Mucosa of descending colon (tissue), 3 donors: ENCODE data around the gene BEST3. TPM values are rescaled to one million over a fixed set of nuclear protein-coding genes. Genes with fewer than 3 reads are reported as not detected.
A peak's percentile ranks its signal among the peaks of the same experiment; 100 is the strongest.

Source experiments
- ATAC-seq: fragments of 200-7000 bp; cut with Tn5 transposase; one replicate; pipeline ENCODE4 v1.9.1; 2020; ENCODE audit warnings: mild to moderate bottlenecking, moderate library complexity
- DNase-seq, 3 donors: peaks; one replicate each; pipeline ENCODE4 v3.0.0-alpha.2; 2020
- H3K36me3 ChIP-seq: fragments of 200-600 bp; one replicate; pipeline ENCODE4 v1.8.0; 2021; ENCODE audit warnings: low read depth, mild to moderate bottlenecking
- H3K4me1 ChIP-seq: fragments of 200-600 bp; one replicate; pipeline ENCODE4 v1.8.0; 2021; ENCODE audit warnings: low read depth, mild to moderate bottlenecking
- H3K4me3 ChIP-seq: fragments of 200-600 bp; one replicate; pipeline ENCODE4 v1.8.0; 2021; ENCODE audit warnings: mild to moderate bottlenecking
- H3K9me3 ChIP-seq: fragments of 200-600 bp; one replicate; pipeline ENCODE4 v1.8.0; 2021; ENCODE audit warnings: mild to moderate bottlenecking
- intact Hi-C, 2 donors: fragments of 100-400 bp; cut with DNase I in 1 of 2; cut with micrococcal nuclease in 1 of 2; formaldehyde crosslinking; loops; one replicate each; pipeline versions ENCODE4 v1.11.0 to v1.11.1; 2022; cut with DNase I, micrococcal nuclease
- total RNA-seq, 3 donors: library from RNA; stranded (reverse); fragmentation: NEBNext Ultra II Directional in 2 of 3; extraction: Animal tissue kit (Norgen Biotek cat#: 25700) in 2 of 3; gene quantifications; one replicate each; pipeline versions ENCODE4 v1.2.1 to v1.2.4, GENCODE V29; 2021 to 2023
- TF ChIP-seq, protein P1 (sequence below): fragments of 200-600 bp; IDR thresholded peaks from one replicate; pipeline ENCODE4 v1.8.0; 2022; ENCODE audit warnings: antibody characterized with exemption, mild to moderate bottlenecking
- donor health status: DM: no; HTN: no; CAD: no; lungs with moderate emphysema.
- donor health status: DM: no; HTN: no; CAD: no.
- donor health status: DM: no; HTN: yes; CAD: no.

BEST3 gene
- total RNA-seq, 3 donors from 2014 or later = 0.09 to 0.27 TPM; not detected in 1

DNA sequence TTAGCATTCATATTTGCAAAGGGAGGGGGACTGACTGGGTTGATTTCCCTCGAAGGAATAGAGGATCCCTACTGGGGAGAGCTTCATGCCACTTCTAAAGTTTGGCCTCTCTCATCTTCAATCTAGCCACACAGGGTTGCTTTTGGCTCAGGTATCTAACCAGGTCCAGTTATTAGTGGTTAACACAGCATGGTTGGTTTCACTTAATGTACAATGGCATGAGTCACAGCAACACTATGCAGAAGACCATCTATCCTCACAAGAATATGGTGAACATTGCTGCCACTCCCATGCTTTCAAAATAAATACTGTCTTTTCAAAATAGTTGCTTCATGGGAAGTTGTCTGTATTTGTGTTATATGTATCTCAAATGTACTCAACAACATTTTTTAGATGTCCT is 33.0 kb upstream of the BEST3 start:
- no peak overlapping the region for H3K4me3 ChIP-seq
- H3K9me3 ChIP-seq = no peaks in the 10 kb centered on the region
- DNase-seq = no peak
- ATAC-seq = no peak
- H3K4me1 ChIP-seq = no peaks in the 10 kb centered on the region
- TF ChIP-seq, protein P1, sequence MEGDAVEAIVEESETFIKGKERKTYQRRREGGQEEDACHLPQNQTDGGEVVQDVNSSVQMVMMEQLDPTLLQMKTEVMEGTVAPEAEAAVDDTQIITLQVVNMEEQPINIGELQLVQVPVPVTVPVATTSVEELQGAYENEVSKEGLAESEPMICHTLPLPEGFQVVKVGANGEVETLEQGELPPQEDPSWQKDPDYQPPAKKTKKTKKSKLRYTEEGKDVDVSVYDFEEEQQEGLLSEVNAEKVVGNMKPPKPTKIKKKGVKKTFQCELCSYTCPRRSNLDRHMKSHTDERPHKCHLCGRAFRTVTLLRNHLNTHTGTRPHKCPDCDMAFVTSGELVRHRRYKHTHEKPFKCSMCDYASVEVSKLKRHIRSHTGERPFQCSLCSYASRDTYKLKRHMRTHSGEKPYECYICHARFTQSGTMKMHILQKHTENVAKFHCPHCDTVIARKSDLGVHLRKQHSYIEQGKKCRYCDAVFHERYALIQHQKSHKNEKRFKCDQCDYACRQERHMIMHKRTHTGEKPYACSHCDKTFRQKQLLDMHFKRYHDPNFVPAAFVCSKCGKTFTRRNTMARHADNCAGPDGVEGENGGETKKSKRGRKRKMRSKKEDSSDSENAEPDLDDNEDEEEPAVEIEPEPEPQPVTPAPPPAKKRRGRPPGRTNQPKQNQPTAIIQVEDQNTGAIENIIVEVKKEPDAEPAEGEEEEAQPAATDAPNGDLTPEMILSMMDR = no peak
- H3K36me3 ChIP-seq = no peaks in the 10 kb centered on the region
- intact Hi-C loops = no loop called here

- Histone ChIP-seq H3K36me3 (no peaks in the 10 kb centered on the region), H3K4me3 (no peak overlapping the region), H3K9me3 (no peaks in the 10 kb centered on the region), H3K4me1 (no peaks in the 10 kb centered on the region)
- TF ChIP-seq, protein P1 = no peak
- ATAC-seq (no peak), DNase-seq (no peak)
- intact Hi-C loops = no loop called here
These were observed 27.8 kb upstream of the BEST3 start for GRCh38 chr12:69726922-69727321.

DNA sequence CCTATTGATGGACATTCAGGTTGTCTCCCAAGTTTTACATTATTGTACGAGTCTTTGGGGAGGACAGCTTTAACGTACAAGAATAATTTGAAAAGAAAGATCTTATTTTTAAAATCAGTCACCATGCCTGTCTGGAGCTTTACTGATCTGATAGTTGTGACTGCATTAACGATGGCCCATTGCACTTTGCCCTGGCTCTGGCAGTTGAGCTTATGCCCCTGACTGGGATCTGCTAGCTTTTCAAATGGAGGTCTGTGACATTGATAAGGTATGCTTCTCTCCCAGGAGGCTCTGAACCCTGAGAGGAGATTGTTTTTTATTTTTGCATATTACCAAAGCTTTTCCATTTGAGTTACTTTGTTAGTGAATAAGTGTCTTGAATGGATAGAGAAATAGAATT is 21.6 kb upstream of the BEST3 start:
- intact Hi-C loops = no loop called here
- DNase-seq = peak in 2 of 3 donors; percentile 24 to 30

GRCh38 chr12:69719336-69720316 is 20.5 kb upstream of the BEST3 start:
- peak; percentile 83 for ATAC-seq
- DNase-seq = peak in 1 of 3 donors; percentile 5
- TF ChIP-seq, protein P1 = no peak

More for the DNA sequence above, 21.6 kb upstream of the BEST3 start:
- Histone ChIP-seq H3K4me3 (no peak overlapping the region), H3K36me3 (no peaks in the 10 kb centered on the region), H3K4me1 (peaks cover 14% of the 10 kb centered on the region), H3K9me3 (no peaks in the 10 kb centered on the region)
- TF ChIP-seq, protein P1 = no peak
- peak; percentile 46 for ATAC-seq

DNA sequence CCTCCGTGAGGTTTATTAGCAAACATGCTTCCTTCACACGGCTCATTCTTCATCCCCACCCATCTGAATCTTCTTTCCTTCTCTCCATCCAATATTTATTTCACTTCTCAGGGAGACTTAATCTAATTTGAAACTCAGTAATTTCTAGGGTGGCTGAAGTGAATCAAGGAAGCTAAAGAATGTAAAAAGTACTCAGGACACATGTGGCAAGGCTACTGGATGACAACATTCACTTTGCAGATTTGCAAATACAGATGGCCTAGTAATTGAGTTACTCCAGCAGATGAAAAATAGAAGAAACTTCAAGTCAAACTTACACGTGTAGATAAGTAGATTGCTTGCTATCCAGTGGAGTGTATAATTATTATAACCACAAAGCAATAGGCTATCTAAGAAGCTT is 15.4 kb upstream of the BEST3 start:
- no peak overlapping the region for H3K4me3 ChIP-seq
- ATAC-seq = no peak
- intact Hi-C loops = no loop called here
- no peak for DNase-seq
- no peaks in the 10 kb centered on the region for H3K36me3 ChIP-seq
- no peaks in the 10 kb centered on the region for H3K9me3 ChIP-seq
- TF ChIP-seq, protein P1 = no peak
- peaks cover 6% of the 10 kb centered on the region for H3K4me1 ChIP-seq

More at GRCh38 chr12:69719336-69720316, 20.5 kb upstream of the BEST3 start:
- peaks cover 14% of the 10 kb centered on the region for H3K4me1 ChIP-seq
- intact Hi-C loops = no loop called here
- no peaks in the 10 kb centered on the region for H3K9me3 ChIP-seq
- no peak overlapping the region for H3K4me3 ChIP-seq
- no peaks in the 10 kb centered on the region for H3K36me3 ChIP-seq
